Testis (tissue), 2 donors: Measurements from ENCODE around the gene OTULIN.

Source experiments
- CTCF ChIP-seq, 3 experiments: fragments of 450-650 bp in 2 of 3; fragments of 200-600 bp in 1 of 3; sonication (generic) in 1 of 3; IDR thresholded peaks; one replicate each; pipeline ENCODE4 v1.5.1; 2016 to 2019; ENCODE audit warnings: antibody characterized with exemption in 3 of 3, mild to moderate bottlenecking in 2 of 3, moderate library complexity in 1 of 3
- POLR2A ChIP-seq: fragments of 450-650 bp; IDR thresholded peaks from one replicate; pipeline ENCODE4 v1.6.1; 2017; ENCODE audit warnings: antibody characterized with exemption, mild to moderate bottlenecking, moderate library complexity

GRCh38 chr5:14669415-14669814, 4.9 kb downstream of the OTULIN start:
- TF ChIP-seq CTCF (IDR thresholded peaks at IDR 0.05) = no peak
- TF ChIP-seq POLR2A = no peak
